HG03095 (cell line): ENCODE measurements around the gene TNFRSF17.
"Not testable (repeated sequence)": the region's sequence is repeated elsewhere in the genome, so short reads cannot be mapped to it uniquely, and the experiment has no call there.

Experiments
- ATAC-seq: cut with Tn5 transposase; IDR thresholded peaks from one replicate; pipeline ENCODE4 v1.9.1; 2021; ENCODE audit warnings: moderate library complexity; ENCODE audit not compliant: unreplicated experiment

Gene TNFRSF17

GRCh38 chr16:11964761-11965551, at the start of gene TNFRSF17:
Gene TNFRSF17 (plus strand): TSS chr16:11965210. CDS start chr16:11965325, 115 bp downstream.
- peak; percentile 65 for ATAC-seq

GRCh38 chr16:11915644-11916523, 49.1 kb upstream of the TNFRSF17 start, which contains the start of gene GSPT1:
Gene GSPT1 (minus strand): TSS chr16:11915956. CDS start chr16:11915720, 236 bp downstream.
- ATAC-seq = peak; percentile 75

GRCh38 chr16:11916524-11917285, 48.3 kb upstream of the TNFRSF17 start:
- no peak for ATAC-seq

- not testable (repeated sequence) for ATAC-seq
These were observed 41.0 kb upstream of the TNFRSF17 start for GRCh38 chr16:11924046-11924445.

GRCh38 chr16:11927350-11927749, 37.7 kb upstream of the TNFRSF17 start:
- ATAC-seq = not testable (repeated sequence)

- not testable (repeated sequence) for ATAC-seq
These were observed 23.1 kb upstream of the TNFRSF17 start, which contains the start of gene NPIPB2 for GRCh38 chr16:11941945-11942344. Gene NPIPB2 (minus strand): TSS chr16:11942045. CDS start chr16:11942045, 0 bp downstream.

GRCh38 chr16:11946433-11946832, 18.6 kb upstream of the TNFRSF17 start:
- no peak for ATAC-seq

- ATAC-seq = no peak
These were observed 16.2 kb upstream of the TNFRSF17 start for GRCh38 chr16:11948819-11949218.

DNA sequence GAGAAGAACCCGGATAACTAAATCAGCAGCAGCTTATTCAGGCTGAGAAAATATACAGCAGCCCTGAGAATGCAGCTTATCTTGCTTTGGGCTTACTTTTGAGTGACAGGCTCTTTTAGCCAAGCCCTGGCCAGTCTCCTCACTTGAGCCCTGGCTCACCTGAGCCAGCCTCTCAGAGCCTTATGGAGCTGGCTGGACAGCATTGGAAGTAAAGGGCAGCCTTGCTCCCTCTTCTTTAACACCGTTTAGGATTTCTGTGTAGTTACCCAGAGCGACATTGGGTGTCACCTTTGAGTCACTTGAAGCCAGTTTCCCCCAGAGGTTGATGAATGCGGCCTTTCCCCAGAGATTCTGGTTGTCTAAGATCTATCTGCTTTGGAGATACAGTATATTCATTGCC, 15.5 kb upstream of the TNFRSF17 start:
- no peak for ATAC-seq

GRCh38 chr16:11950388-11950787, 14.6 kb upstream of the TNFRSF17 start:
- no peak for ATAC-seq

DNA sequence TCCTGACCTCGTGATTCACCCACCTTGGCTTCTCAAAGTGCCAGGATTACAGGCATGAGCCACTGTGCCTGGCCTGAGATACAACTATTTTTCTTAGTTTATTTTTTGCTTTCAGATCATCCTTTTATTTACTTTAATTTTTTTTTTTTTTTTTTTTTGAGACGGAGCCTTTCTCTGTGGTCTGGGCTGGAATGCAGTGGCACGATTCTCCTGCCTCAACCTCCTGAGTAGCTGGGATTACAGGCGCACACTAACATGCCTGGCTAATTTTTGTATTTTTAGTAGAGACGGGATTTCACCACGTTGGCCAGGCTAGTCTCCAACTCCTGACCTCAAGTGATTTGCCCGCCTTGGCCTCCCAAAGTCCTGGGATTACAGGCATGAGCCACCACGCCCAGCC, 11.4 kb upstream of the TNFRSF17 start:
- ATAC-seq = not testable (repeated sequence)

DNA sequence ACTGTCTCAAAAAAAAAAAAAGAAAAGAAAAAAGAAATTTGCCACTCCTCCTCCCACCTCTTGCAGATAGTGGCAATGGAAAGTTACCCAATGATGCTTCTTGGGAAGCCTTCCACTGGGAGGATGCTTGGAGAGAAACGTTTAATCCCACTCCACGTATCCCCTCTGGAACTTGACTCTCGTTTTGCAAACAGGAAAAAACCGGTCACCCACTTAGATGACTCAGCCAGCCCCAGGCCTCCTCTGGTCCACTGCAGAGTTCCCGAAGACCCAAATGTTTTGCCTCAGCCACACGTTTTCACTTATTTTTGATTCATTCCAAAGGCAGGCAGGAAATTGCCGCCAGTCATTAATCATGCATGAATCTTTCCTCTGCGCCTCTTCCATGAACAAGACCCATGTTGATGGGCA, 9.3 kb upstream of the TNFRSF17 start:
- no peak for ATAC-seq

DNA sequence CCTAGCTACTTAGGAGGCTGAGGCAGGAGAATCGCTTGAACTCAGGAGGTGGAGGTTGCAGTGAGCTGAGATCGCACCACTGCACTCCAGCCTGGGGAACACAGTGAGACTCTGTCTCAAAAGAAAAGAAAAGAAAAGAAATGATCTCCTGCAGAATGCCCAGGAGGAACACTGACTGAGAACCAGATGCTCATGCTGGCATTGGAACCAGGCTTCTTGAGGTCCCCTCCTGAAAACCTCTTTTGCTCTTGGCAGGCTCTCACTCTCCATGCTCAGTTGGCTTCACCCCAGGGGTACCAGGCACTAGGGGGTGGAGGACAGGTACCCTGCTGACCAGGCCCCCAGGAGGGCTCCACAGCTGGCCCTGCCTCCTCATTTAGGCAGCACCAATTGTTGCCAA, 8.5 kb upstream of the TNFRSF17 start:
- ATAC-seq = no peak

DNA sequence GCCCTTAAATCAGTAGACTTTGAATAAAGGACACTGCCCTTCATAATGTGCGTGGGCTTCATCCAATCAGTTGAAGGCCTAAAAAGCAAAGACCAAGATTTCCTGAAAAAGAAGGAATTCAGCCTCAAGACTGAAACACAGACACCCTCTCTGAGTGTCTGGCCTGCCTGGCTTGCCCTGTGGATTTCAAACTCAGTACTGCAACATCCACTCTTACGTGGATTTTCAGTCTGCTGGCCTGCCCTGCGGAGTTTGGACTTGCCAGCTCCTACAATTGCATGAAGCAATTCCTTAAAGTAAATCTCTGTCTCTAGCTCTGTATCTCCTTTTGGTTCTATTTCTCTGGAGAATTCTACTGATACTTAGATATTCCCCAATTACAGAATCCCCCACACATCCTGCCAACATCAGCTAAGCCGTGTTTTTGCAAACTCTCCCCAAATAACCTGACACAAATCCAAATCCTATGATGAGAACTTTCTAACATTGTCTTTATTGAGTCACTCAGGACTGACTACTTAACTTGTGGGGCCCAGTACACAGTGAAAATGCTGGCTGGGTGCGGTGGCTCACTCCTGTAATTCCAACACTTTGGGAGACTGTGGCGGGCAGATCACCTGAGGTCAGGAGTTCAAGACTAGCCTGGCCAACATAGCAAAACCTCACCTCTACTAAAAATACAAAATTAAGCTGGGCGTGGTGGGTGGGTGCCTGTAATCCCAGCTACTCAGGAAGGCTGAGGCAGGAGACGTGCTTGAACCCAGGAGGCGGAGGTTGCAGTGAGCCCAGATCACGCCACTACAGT, 7.2 kb upstream of the TNFRSF17 start:
- no peak for ATAC-seq

- not testable (repeated sequence) for ATAC-seq
These were observed 2.6 kb upstream of the TNFRSF17 start for GRCh38 chr16:11962457-11962856.

DNA sequence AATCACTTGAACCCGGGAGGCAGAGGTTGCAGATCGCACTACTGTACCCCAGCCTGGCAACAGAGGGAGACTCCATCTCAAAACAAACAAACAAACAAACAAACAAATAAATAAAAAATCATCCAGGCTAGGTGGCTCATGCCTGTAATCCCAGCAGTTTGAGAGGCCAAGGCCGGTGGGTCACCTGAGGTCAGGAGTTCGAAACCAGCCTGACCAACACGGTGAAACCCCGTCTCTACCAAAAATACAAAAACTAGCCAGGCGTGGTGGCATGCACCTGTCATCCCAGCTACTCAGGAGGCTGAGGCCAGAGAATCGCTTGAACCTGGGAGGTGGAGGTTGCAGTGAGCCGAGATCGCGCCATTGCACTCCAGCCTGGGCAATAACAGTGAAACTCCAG, 2.0 kb upstream of the TNFRSF17 start:
- ATAC-seq = not testable (repeated sequence)

- no peak for ATAC-seq
These were observed 1.3 kb upstream of the TNFRSF17 start for GRCh38 chr16:11963706-11964105.

DNA sequence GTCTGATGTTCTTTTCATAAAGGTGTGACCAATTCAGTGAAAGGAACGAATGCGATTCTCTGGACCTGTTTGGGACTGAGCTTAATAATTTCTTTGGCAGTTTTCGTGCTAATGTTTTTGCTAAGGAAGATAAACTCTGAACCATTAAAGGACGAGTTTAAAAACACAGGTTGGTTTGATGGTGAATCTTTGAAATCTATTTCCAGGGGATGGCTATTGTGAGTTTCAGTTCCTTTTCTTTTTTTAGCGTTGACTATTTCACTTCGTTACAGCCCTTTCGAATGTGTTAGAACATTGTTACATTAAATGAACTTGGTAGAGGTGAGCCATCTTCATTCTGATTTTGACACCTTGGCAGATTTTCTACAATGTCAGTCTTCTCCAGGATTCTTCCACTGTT, 1.2 kb downstream of the TNFRSF17 start:
- no peak for ATAC-seq

DNA sequence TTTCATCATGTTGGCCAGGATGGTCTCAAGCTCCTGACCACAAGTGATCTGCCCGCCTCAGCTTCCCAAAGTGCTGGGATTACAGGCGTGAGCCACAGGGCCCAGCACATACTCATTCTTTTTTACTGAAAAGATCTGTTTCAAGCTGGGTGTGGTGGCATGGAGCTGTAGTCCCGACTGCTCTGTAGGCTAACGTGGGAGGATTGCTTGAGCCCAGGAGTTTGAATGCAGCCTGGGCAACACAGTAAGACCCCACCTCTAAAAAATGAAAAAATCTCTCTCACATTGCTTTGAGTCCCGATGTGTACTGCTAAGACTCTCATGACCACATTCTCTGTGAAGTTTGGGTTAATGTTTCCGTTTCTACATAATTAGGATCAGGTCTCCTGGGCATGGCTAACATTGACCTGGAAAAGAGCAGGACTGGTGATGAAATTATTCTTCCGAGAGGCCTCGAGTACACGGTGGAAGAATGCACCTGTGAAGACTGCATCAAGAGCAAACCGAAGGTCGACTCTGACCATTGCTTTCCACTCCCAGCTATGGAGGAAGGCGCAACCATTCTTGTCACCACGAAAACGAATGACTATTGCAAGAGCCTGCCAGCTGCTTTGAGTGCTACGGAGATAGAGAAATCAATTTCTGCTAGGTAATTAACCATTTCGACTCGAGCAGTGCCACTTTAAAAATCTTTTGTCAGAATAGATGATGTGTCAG, 2.3 kb downstream of the TNFRSF17 start:
- ATAC-seq = no peak
